Stimulated activated CD8-positive, alpha-beta memory T cell treated with anti-CD3 and anti-CD28 coated beads, Interleukin-7, amount 100 ng/mL, for 4 hours (primary cell): ENCODE measurements around the gene ABHD18.

Experiments used
- DNase-seq, 2 donors: peaks; one replicate each; pipeline ENCODE4 v3.0.0-alpha.2; 2020; ENCODE audit warnings: low read depth in 2 of 2

Gene ABHD18

DNA sequence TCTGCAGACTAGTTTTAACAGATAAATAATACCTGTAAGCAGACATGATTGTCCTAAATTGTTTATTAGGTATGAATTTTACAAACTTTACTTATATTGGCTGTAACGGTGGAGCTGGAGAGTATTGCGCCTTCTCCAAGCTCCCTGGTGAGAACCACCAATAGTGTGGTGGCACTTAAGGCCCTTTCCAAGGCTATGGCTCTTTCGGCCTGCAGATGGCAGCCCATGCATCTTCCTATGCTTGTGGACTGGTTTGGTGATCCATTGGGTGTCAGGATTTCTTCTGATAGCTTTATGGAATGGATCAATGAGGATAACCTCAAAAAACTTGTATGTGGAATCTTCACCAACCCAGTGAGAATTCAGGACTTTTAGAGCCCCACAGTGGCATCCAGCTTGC is 103.7 kb downstream of the ABHD18 start:
- DNase-seq: no peak

DNA sequence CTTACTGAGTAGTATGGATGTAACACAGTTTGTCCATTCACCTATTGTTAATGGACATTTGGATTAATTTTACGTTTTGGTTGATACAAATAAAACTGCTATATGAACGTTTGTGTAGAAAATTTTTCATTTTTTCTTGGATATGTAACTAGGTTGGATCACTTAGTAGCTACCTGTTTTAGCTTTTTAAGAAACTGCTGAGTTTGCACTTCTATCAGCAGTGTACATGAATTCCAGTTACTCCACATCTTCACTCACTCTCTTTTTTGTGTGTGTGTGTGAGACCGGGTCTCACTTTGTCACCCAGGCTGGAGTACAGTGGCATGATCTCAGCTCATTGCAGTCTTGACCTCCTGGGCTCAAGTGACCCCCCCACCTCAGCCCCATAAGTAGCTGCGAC is 111.3 kb downstream of the ABHD18 start:
- no peak for DNase-seq
